Transverse colon (tissue), 4 donors: ENCODE data around the gene HNRNPH2.

ENCODE experiments used
- EP300 ChIP-seq: sonication (generic); formaldehyde crosslinking; IDR thresholded peaks from one replicate; pipeline ENCODE4 v1.6.1; 2017; ENCODE audit warnings: antibody characterized with exemption, low read depth
- POLR2A ChIP-seq: fragments of 450-650 bp; IDR thresholded peaks from one replicate; pipeline ENCODE4 v1.6.1; 2016; ENCODE audit warnings: antibody characterized with exemption, mild to moderate bottlenecking, moderate library complexity
- POLR2AphosphoS5 ChIP-seq, 3 donors: sonication (generic); formaldehyde crosslinking; IDR thresholded peaks; one replicate each; pipeline ENCODE4 v1.6.1; 2016; ENCODE audit warnings: antibody characterized with exemption in 3 of 3
- TF ChIP-seq, protein P1 (sequence below), 5 experiments: fragments of 200-600 bp in 3 of 5; fragments of 450-650 bp in 2 of 5; sonication (generic) in 3 of 5; IDR thresholded peaks; 1 replicate in 2 of 5; 2 replicates in 3 of 5; pipeline ENCODE4 v1.5.1; 2016 to 2017; ENCODE audit warnings: antibody characterized with exemption in 5 of 5, inconsistent platforms in 3 of 5, mild to moderate bottlenecking in 2 of 5, moderate library complexity in 1 of 5

DNA sequence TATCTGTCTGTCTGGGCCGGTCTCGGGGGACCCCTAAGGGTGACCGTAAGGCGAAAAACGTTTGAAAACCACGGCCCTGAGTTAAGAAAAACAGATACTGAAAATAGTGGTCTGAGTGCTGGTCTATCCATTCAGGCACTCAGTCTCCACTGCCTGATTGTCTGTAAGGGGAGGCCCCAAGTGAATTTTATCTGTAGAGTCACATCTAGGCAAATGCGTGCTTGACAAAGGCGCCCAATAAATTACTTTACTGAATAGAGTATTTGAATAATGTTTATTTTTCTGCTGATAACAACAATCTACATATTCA, 465 bp downstream of the HNRNPH2 start:
- TF ChIP-seq, protein P1, sequence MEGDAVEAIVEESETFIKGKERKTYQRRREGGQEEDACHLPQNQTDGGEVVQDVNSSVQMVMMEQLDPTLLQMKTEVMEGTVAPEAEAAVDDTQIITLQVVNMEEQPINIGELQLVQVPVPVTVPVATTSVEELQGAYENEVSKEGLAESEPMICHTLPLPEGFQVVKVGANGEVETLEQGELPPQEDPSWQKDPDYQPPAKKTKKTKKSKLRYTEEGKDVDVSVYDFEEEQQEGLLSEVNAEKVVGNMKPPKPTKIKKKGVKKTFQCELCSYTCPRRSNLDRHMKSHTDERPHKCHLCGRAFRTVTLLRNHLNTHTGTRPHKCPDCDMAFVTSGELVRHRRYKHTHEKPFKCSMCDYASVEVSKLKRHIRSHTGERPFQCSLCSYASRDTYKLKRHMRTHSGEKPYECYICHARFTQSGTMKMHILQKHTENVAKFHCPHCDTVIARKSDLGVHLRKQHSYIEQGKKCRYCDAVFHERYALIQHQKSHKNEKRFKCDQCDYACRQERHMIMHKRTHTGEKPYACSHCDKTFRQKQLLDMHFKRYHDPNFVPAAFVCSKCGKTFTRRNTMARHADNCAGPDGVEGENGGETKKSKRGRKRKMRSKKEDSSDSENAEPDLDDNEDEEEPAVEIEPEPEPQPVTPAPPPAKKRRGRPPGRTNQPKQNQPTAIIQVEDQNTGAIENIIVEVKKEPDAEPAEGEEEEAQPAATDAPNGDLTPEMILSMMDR (IDR thresholded peaks at IDR 0.05), result peak in 1 of 5 experiments; percentile 10
- TF ChIP-seq EP300 (no peak), POLR2AphosphoS5 (IDR thresholded peaks at IDR 0.05) (no peak), POLR2A (no peak)
